GM23248 (cell line): Measurements from ENCODE around the gene NRCAM.

Source experiments
- EZH2 ChIP-seq: fragments of 200-600 bp; sonication (generic); IDR thresholded peaks from 2 replicates; pipeline ENCODE4 v1.6.1; 2018; ENCODE audit warnings: antibody characterized with exemption, mild to moderate bottlenecking; ENCODE audit not compliant: insufficient read depth, poor library complexity, severe bottlenecking
- EZH2phosphoT487 ChIP-seq: fragments of 200-600 bp; sonication (generic); IDR thresholded peaks from 2 replicates; pipeline ENCODE4 v1.6.1; 2018; ENCODE audit warnings: antibody characterized with exemption, moderate library complexity, mild to moderate bottlenecking, low read depth; ENCODE audit not compliant: insufficient read depth

DNA sequence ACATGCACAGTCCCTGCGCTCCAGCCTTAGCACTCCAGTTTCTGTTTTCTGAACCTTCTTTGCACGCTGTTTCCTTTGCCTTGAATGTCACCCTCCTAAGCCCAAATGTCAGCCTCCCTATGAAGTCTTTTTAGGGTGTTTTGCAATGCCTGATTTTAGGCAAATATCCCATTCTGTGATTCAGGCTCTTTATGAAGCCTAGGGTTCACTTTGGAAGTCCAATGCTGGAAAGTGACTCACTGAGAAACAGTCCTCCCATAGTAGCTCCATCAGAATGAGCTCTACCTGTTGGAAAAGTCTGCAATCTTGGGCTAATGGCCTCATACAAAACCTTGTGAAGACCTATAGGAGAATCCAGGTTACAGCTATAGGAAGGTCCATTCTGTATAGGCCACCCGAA lies 331.4 kb downstream of the NRCAM start:
- TF ChIP-seq EZH2 (no peak), EZH2phosphoT487 (no peak)
